Adrenal gland (tissue), 5 donors: ENCODE measurements around the gene SPRY1.

Source experiments
- POLR2A ChIP-seq, 2 donors: fragments of 450-650 bp; IDR thresholded peaks; one replicate each; pipeline ENCODE4 v1.6.1; 2017; ENCODE audit warnings: antibody characterized with exemption in 2 of 2, mild to moderate bottlenecking in 2 of 2, moderate library complexity in 1 of 2
- TF ChIP-seq, protein P1 (sequence below), 6 experiments: fragments of 450-650 bp in 4 of 6; fragments of 200-600 bp in 2 of 6; sonication (generic) in 1 of 6; IDR thresholded peaks; 1 replicate in 5 of 6; 2 replicates in 1 of 6; pipeline versions ENCODE4 v1.5.1 to v1.8.0; 2016 to 2021; ENCODE audit warnings: antibody characterized with exemption in 6 of 6, mild to moderate bottlenecking in 2 of 6, moderate library complexity in 1 of 6
- donor health status: DM: no; HTN: no; CAD: no.

DNA sequence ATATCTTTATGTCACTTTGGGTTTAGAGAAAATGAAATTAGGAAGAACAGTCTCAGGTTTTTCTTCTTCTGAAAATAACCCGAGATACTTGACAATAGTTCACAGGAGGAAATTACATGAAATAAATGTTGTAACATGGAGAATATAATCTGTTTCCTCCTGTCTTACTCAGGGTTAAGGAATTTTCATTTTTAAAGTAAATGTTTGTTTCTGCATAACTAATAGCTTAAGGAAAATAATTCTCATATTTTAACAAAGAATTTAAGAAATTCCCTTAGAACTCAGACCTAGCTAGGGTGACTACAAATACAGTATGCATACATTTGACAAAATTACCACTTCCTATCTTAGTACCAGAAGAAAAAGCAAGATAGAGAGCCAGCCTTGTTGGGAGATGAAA lies 17.2 kb upstream of the SPRY1 start:
- TF ChIP-seq, protein P1, sequence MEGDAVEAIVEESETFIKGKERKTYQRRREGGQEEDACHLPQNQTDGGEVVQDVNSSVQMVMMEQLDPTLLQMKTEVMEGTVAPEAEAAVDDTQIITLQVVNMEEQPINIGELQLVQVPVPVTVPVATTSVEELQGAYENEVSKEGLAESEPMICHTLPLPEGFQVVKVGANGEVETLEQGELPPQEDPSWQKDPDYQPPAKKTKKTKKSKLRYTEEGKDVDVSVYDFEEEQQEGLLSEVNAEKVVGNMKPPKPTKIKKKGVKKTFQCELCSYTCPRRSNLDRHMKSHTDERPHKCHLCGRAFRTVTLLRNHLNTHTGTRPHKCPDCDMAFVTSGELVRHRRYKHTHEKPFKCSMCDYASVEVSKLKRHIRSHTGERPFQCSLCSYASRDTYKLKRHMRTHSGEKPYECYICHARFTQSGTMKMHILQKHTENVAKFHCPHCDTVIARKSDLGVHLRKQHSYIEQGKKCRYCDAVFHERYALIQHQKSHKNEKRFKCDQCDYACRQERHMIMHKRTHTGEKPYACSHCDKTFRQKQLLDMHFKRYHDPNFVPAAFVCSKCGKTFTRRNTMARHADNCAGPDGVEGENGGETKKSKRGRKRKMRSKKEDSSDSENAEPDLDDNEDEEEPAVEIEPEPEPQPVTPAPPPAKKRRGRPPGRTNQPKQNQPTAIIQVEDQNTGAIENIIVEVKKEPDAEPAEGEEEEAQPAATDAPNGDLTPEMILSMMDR (IDR thresholded peaks at IDR 0.05) = no peak
- no peak for TF ChIP-seq POLR2A (IDR thresholded peaks at IDR 0.05)
